IMR-90 (cell line): ENCODE measurements around the gene NPHS1. TPM values are rescaled to one million over a fixed set of nuclear protein-coding genes. Genes with fewer than 3 reads are reported as not detected.

ENCODE experiments used
- ATAC-seq: fragments of 200-7000 bp; cut with Tn5 transposase; 2 replicates; pipeline ENCODE4 v1.9.1; 2020; ENCODE audit warnings: low read depth, mild to moderate bottlenecking, moderate library complexity
- BruUV-seq: library from RNA; stranded (reverse); fragments of 400-500 nt; replicated peaks from 2 replicates; lab custom pipeline; 2021; lab: Mats Ljungman, UMichigan
- CTCF ChIA-PET: fragments of 300-600 bp; formaldehyde crosslinking; extraction: SDS; loops from one replicate; lab custom pipeline; 2021; ENCODE audit warnings: antibody characterized with exemption; lab: Yijun Ruan, JAX
- POLR2A ChIA-PET: fragments of 300-600 bp; sonication (Branson Sonifier 250); formaldehyde crosslinking; loops from one replicate; lab custom pipeline; 2022; ENCODE audit warnings: antibody characterized with exemption; ENCODE audit not compliant: unreplicated experiment; lab: Charles Lee
- DNase-seq: peaks from one replicate; pipeline ENCODE4 v3.0.0; 2013
- H2AFZ ChIP-seq: replicated peaks from 2 replicates; pipeline ENCODE3; 2013; ENCODE audit warnings: low read length, mild to moderate bottlenecking; ENCODE audit not compliant: poor library complexity
- H2AK5ac ChIP-seq: 2 replicates; pipeline ENCODE4 v1.6.1; 2013; ENCODE audit warnings: low read depth, low read length, inconsistent platforms
- H2AK9ac ChIP-seq: replicated peaks from 2 replicates; pipeline ENCODE3; 2013; ENCODE audit warnings: mild to moderate bottlenecking, low read depth, low read length, moderate library complexity; ENCODE audit not compliant: poor library complexity
- H2BK120ac ChIP-seq: 2 replicates; pipeline ENCODE4 v1.6.1; 2013; ENCODE audit warnings: low read depth, low read length, inconsistent platforms
- H2BK15ac ChIP-seq: 3 replicates; pipeline ENCODE4 v1.6.1; 2013; ENCODE audit warnings: low read depth, low read length, inconsistent platforms
- H2BK20ac ChIP-seq: 2 replicates; pipeline ENCODE4 v1.6.1; 2013; ENCODE audit warnings: low read depth, mild to moderate bottlenecking, inconsistent platforms, low read length, moderate library complexity
- H2BK5ac ChIP-seq: 2 replicates; pipeline ENCODE4 v1.6.1; 2013; ENCODE audit warnings: mild to moderate bottlenecking, low read depth, low read length, inconsistent platforms; ENCODE audit not compliant: poor library complexity, severe bottlenecking
- H3K14ac ChIP-seq: replicated peaks from 2 replicates; pipeline ENCODE4 v1.6.1; 2013; ENCODE audit warnings: low read depth, low read length, inconsistent platforms
- H3K18ac ChIP-seq: 2 replicates; pipeline ENCODE4 v1.6.1; 2013; ENCODE audit warnings: low read depth, low read length, control low read depth
- H3K23ac ChIP-seq: 2 replicates; pipeline ENCODE4 v1.6.1; 2013; ENCODE audit warnings: low read depth, low read length, inconsistent platforms
- H3K27ac ChIP-seq: 2 replicates; pipeline ENCODE4 v1.5.1; 2013; ENCODE audit warnings: mild to moderate bottlenecking, control low read depth, low read length; ENCODE audit not compliant: insufficient read depth
- H3K27me3 ChIP-seq: 2 replicates; pipeline ENCODE4 v1.6.1; 2013; ENCODE audit warnings: low read length; ENCODE audit not compliant: control insufficient read depth, insufficient read depth
- H3K36me3 ChIP-seq: 2 replicates; pipeline ENCODE4 v1.6.1; 2013; ENCODE audit warnings: low read length, mixed read lengths; ENCODE audit not compliant: control insufficient read depth, insufficient read depth
- H3K4ac ChIP-seq: 2 replicates; pipeline ENCODE4 v1.6.1; 2013; ENCODE audit warnings: low read depth, low read length, inconsistent platforms
- H3K4me1 ChIP-seq: 2 replicates; pipeline ENCODE4 v1.6.1; 2013; ENCODE audit warnings: low read length, mixed read lengths; ENCODE audit not compliant: control insufficient read depth, insufficient read depth
- H3K4me2 ChIP-seq: 2 replicates; pipeline ENCODE4 v1.6.1; 2013; ENCODE audit warnings: low read depth, mild to moderate bottlenecking, control low read depth, low read length, moderate library complexity
- H3K4me3 ChIP-seq: 2 replicates; pipeline ENCODE4 v1.5.1; 2013; ENCODE audit warnings: low read depth, mild to moderate bottlenecking, control low read depth, low read length, moderate library complexity; ENCODE audit not compliant: insufficient read depth
- H3K56ac ChIP-seq: 2 replicates; pipeline ENCODE4 v1.6.1; 2013; ENCODE audit warnings: low read length, inconsistent platforms; ENCODE audit not compliant: insufficient read depth; ENCODE audit errors: extremely low read depth
- H3K79me1 ChIP-seq, 2 experiments: 2 replicates each; pipeline ENCODE4 v1.6.1; 2013; ENCODE audit warnings: low read length in 2 of 2, inconsistent platforms in 1 of 2, low read depth in 1 of 2
- H3K9ac ChIP-seq: 2 replicates; pipeline ENCODE4 v1.6.1; 2013; ENCODE audit warnings: low read depth, low read length, control low read depth
- H3K9me1 ChIP-seq: 2 replicates; pipeline ENCODE4 v1.6.1; 2013; ENCODE audit warnings: low read length, inconsistent platforms; ENCODE audit not compliant: insufficient read depth
- H3K9me3 ChIP-seq: 2 replicates; pipeline ENCODE4 v1.6.1; 2013; ENCODE audit warnings: low read length; ENCODE audit not compliant: control insufficient read depth, insufficient read depth
- H4K20me1 ChIP-seq: 2 replicates; pipeline ENCODE4 v1.6.1; 2013; ENCODE audit warnings: low read length, inconsistent platforms; ENCODE audit not compliant: insufficient read depth
- H4K5ac ChIP-seq: 2 replicates; pipeline ENCODE4 v1.6.1; 2013; ENCODE audit warnings: mild to moderate bottlenecking, low read depth, low read length, control low read depth
- H4K8ac ChIP-seq, 2 experiments: 2 replicates each; pipeline ENCODE4 v1.6.1; 2013; ENCODE audit warnings: low read depth in 2 of 2, low read length in 2 of 2, control low read depth in 1 of 2, inconsistent platforms in 1 of 2
- H4K91ac ChIP-seq: 2 replicates; pipeline ENCODE4 v1.6.1; 2013; ENCODE audit warnings: low read depth, low read length, inconsistent platforms; ENCODE audit not compliant: insufficient read depth
- BHLHE40 ChIP-seq: fragments of 150-350 bp; IDR thresholded peaks from 2 replicates; pipeline ENCODE4 v1.6.1; 2016; ENCODE audit warnings: mild to moderate bottlenecking, low read depth, low read length
- CEBPB ChIP-seq: IDR thresholded peaks from 2 replicates; pipeline ENCODE4 v1.6.1; 2012; ENCODE audit warnings: low read depth, low read length, improper control_type of control experiment
- CHD1 ChIP-seq: IDR thresholded peaks from 2 replicates; pipeline ENCODE4 v1.6.1; 2012; ENCODE audit warnings: low read depth, low read length, improper control_type of control experiment
- CTCF ChIP-seq: conservative IDR thresholded peaks from 2 replicates; pipeline ENCODE4 v1.5.1; 2012; ENCODE audit warnings: mild to moderate bottlenecking, low read depth, low read length, improper control_type of control experiment
- ELK1 ChIP-seq: fragments of 150-350 bp; IDR thresholded peaks from 2 replicates; pipeline ENCODE4 v1.6.1; 2016; ENCODE audit warnings: low read depth, mild to moderate bottlenecking, low read length, moderate library complexity, borderline replicate concordance
- FOS ChIP-seq: fragments of 150-350 bp; IDR thresholded peaks from 2 replicates; pipeline ENCODE4 v1.6.1; 2016; ENCODE audit warnings: low read depth, low read length
- MAFK ChIP-seq: IDR thresholded peaks from 2 replicates; pipeline ENCODE4 v1.6.1; 2012; ENCODE audit warnings: low read depth, low read length, improper control_type of control experiment
- MAZ ChIP-seq: IDR thresholded peaks from 2 replicates; pipeline ENCODE4 v1.6.1; 2012; ENCODE audit warnings: low read depth, mild to moderate bottlenecking, low read length, improper control_type of control experiment, moderate library complexity, borderline replicate concordance
- MXI1 ChIP-seq: IDR thresholded peaks from 2 replicates; pipeline ENCODE4 v1.6.1; 2012; ENCODE audit warnings: low read depth, mild to moderate bottlenecking, low read length, moderate library complexity, borderline replicate concordance
- NFE2L2 ChIP-seq: fragments of 150-350 bp; IDR thresholded peaks from 2 replicates; pipeline ENCODE4 v1.6.1; 2016; ENCODE audit warnings: low read depth, mild to moderate bottlenecking, low read length
- POLR2A ChIP-seq: IDR thresholded peaks from 2 replicates; pipeline ENCODE4 v1.6.1; 2012; ENCODE audit warnings: mild to moderate bottlenecking, low read depth, low read length
- RAD21 ChIP-seq: IDR thresholded peaks from 2 replicates; pipeline ENCODE4 v1.6.1; 2012; ENCODE audit warnings: low read length, improper control_type of control experiment
- RCOR1 ChIP-seq: IDR thresholded peaks from 2 replicates; pipeline ENCODE4 v1.6.1; 2012; ENCODE audit warnings: mild to moderate bottlenecking, low read length, improper control_type of control experiment; ENCODE audit not compliant: insufficient replicate concordance
- RFX5 ChIP-seq: IDR thresholded peaks from 2 replicates; pipeline ENCODE4 v1.8.0; 2012; ENCODE audit warnings: low read depth, mild to moderate bottlenecking, low read length, moderate library complexity
- SMC3 ChIP-seq: fragments of 150-350 bp; IDR thresholded peaks from 2 replicates; pipeline ENCODE4 v1.6.1; 2016; ENCODE audit warnings: low read depth, mild to moderate bottlenecking, antibody characterized with exemption, low read length, moderate library complexity
- USF2 ChIP-seq: fragments of 150-350 bp; IDR thresholded peaks from 2 replicates; pipeline ENCODE4 v1.6.1; 2017; ENCODE audit warnings: mild to moderate bottlenecking, antibody characterized with exemption, low read length, low read depth
- WGBS, 2 experiments: methylation state at CpG; one replicate each; pipeline versions ENCODE4 v1.1.5 to v1.1.7; 2013; ENCODE audit warnings: missing lambda C conversion rate in 2 of 2; ENCODE audit not compliant: insufficient read length in 1 of 2; ENCODE audit errors: extremely low coverage in 2 of 2; 5-methylcytosine and 5-hydroxymethylcytosine counted together
- dilution Hi-C: fragments of 300-500 bp; cut with HindIII; formaldehyde crosslinking; loops from one replicate; pipeline ENCODE4 v1.14.3; 2018; ENCODE audit warnings: low sequenced_read_pairs; ENCODE audit not compliant: unreplicated experiment
- in situ Hi-C: fragments of 300-500 bp; cut with MboI; formaldehyde crosslinking; loops from 3 replicates; pipeline ENCODE4 v1.14.3; 2019; ENCODE audit warnings: low sequenced_read_pairs, inconsistent platforms, mixed read lengths
- intact Hi-C: fragments of 100-400 bp; cut with micrococcal nuclease; formaldehyde crosslinking; loops from 2 replicates; pipeline ENCODE4 v1.10.0; 2022
- polyA plus RNA-seq, 3 experiments: library from polyadenylated mRNA; depleted of rRNA; stranded (reverse); fragments of >200 nt; gene quantifications; 2 replicates each; pipeline ENCODE4 v1.2.3, GENCODE V29; 2012; ENCODE audit warnings: low replicate concordance in 1 of 3
- total RNA-seq: library from RNA; depleted of rRNA; stranded (reverse); fragments of >200 nt; gene quantifications from 2 replicates; pipeline ENCODE4 v1.2.3, GENCODE V29; 2012

The NPHS1 gene
- total and polyA plus RNA-seq, 2 of the 4 experiments (the other 2 are of a cell fraction): not detected

GRCh38 chr19:35874392-35874930 lies 22.2 kb upstream of the NPHS1 start:
- H3K27me3 ChIP-seq: no peaks in the 10 kb centered on the region
- intact Hi-C loops: no loop called here
- no peaks in the 10 kb centered on the region for H3K4me1 ChIP-seq
- H2BK5ac ChIP-seq: no peak overlapping the region
- no peak overlapping the region for H2BK15ac ChIP-seq
- no peak overlapping the region for H2AFZ ChIP-seq
- no peak overlapping the region for H4K91ac ChIP-seq
- H2AK5ac ChIP-seq: no peak overlapping the region
- TF ChIP-seq CEBPB: no peak
- no peak for TF ChIP-seq CHD1
- no peak for TF ChIP-seq NFE2L2
- no peak for TF ChIP-seq USF2
- no peak for TF ChIP-seq ELK1
- no peak for TF ChIP-seq RAD21
- no peak for TF ChIP-seq MAZ
- TF ChIP-seq FOS: no peak
- no peak for TF ChIP-seq CTCF
- TF ChIP-seq POLR2A: no peak
- no peak for TF ChIP-seq BHLHE40
- TF ChIP-seq RCOR1: no peak
- TF ChIP-seq MXI1: no peak
- no peak for TF ChIP-seq MAFK
- TF ChIP-seq SMC3: no peak
- TF ChIP-seq RFX5: no peak
- dilution Hi-C loops: no loop called here
- no peak overlapping the region for H2BK120ac ChIP-seq
- peaks cover 4% of the 10 kb centered on the region; the same call in 1 of the 2 replicates for H4K20me1 ChIP-seq
- H3K27ac ChIP-seq: no peak overlapping the region
- CTCF ChIA-PET: interaction anchor here (0.5 kb wide), 1 partner anchor 59 kb away, joined by 4 read pairs; no protein-coding TSS in a partner anchor
- H2BK20ac ChIP-seq: no peak overlapping the region
- no peak overlapping the region for H4K8ac ChIP-seq
- no peak overlapping the region for H3K4ac ChIP-seq
- BruUV-seq: no TSS peak
- no peak overlapping the region for H4K5ac ChIP-seq
- H3K36me3 ChIP-seq: no peaks in the 10 kb centered on the region
- peaks cover 2% of the 10 kb centered on the region; the same call in 1 of the 2 replicates for H3K9me1 ChIP-seq
- no peak overlapping the region for H2AK9ac ChIP-seq
- H3K56ac ChIP-seq: no peak overlapping the region
- ATAC-seq: no peak
- H3K18ac ChIP-seq: no peak overlapping the region
- POLR2A ChIA-PET: no interaction called here
- H3K23ac ChIP-seq: no peak overlapping the region
- no peak for DNase-seq
- H3K4me2 ChIP-seq: no peak overlapping the region
- no peaks in the 10 kb centered on the region for H3K79me1 ChIP-seq
- no peak overlapping the region for H3K14ac ChIP-seq
- no peak overlapping the region for H3K4me3 ChIP-seq
- H3K9ac ChIP-seq: no peak overlapping the region
- in situ Hi-C loops: no loop called here
- no peaks in the 10 kb centered on the region for H3K9me3 ChIP-seq
- WGBS, 2 experiments: 89% methylated on average over 15 of the region's 32 CpGs; no CpG with 5 or more reads in 1 of the 2 experiments
